ENCODE data around the gene TBX3.

TBX3 gene

DNA sequence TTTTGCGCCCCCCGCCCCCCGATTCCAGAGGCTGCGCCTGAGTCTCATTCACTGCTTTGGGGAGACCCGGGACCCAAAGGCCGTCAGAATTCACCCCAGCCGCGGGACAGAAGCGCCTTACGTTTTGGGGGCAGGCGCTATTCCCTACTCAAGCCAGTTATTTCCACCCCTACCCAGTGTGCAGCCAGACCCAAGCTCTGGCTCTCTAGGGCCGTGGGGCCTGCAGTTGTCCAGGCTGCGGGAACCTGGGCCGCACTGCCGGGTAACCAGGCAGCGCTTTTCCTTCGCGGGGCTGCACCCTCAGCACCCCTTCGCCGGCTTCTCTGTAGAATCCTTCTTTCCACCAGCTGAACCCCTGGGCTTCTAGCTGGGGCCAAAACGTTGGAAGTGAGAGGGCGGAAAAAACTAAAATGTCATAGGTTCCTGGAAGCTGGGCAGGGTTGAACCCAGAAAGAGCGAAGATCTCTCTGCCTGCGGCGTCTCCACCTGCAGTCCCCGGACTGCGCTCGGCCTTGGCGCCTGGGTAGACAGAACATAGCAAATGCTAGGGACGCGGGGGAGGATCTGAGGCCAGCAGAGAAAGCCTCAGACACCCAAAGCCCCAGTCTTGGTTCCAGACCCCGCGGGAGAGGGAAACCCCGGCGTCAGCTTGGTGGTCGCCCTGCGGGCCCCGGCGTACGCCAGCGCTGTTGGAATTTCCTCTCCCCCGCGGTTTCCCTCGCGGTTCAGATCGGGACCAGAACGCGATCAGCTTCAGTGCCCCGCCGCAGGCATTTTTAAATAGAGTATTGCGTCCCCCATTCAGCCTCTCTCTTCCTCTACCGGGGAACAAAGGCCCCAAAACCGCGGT lies 18.3 kb downstream of the TBX3 start:
- Histone ChIP-seq H3K4me1 (peaks cover 3% of the 10 kb centered on the region; the same call in 1 of the 2 replicates), H3K9me3 (no peaks in the 10 kb centered on the region), H3K4me3 (no peak overlapping the region), H3K27me3 (ENCODE audit: low read depth) (no peaks in the 10 kb centered on the region), H3K36me3 (replicated peaks) (0 out of 2 replicates have a peak, but pooled peaks cover 6% of the 10 kb centered on the region)
- no peak for DNase-seq (ENCODE audit: low spot score in 2 of 2)
- in situ Hi-C loops (cut with MboI; ENCODE audit: low sequenced_read_pairs), result loop anchor here (10.0 kb wide), 2 partner anchors 1089 to 1249 kb away; no protein-coding TSS in a partner anchor

DNA sequence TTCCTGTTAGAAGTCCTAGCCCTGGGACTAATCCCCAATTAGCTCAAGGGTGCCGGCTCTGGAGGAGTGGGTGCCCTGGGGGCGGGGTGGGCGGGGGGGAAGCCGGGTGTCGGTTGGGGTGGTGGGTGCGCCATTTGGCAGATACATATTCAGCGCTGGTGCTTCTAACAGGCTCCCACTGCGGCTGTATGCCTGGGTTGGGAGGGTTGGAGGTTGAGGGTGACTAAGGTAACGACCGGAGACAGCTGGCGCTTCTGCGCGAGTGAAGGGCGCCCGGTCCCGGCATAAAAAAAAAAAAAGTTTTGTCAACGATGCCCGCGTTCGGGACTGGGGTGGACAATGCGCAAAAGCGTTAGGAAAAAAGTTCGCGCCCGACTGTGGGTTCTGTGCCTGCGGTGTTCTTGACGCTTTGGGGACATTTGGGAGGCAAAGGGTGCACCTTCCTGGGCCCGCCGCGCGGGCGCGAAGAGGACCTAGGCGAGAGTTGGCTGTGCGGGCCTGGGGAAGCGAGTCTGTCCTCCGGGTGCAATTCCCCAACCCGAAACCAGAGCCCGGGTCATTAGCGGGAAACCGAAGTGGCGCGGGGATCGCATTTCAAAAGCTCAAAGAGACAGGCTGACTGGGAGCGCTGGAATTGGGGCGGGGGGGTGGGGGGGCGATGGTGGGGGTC lies 19.2 kb downstream of the TBX3 start:
- DNase-seq (ENCODE audit: low spot score in 2 of 2), result no peak
- in situ Hi-C loops (cut with MboI; ENCODE audit: low sequenced_read_pairs), result loop anchor here (10.0 kb wide), 2 partner anchors 1090 to 1250 kb away; no protein-coding TSS in a partner anchor
- H3K4me3 ChIP-seq, result no peak overlapping the region
- no peaks in the 10 kb centered on the region for H3K27me3 ChIP-seq (ENCODE audit: low read depth)
- H3K9me3 ChIP-seq, result no peaks in the 10 kb centered on the region
- H3K4me1 ChIP-seq, result no peaks in the 10 kb centered on the region; the same call in 1 of the 2 replicates
- no peaks in the 10 kb centered on the region for H3K36me3 ChIP-seq (replicated peaks)

GRCh38 chr12:114662512-114663177 lies 21.3 kb downstream of the TBX3 start:
- DNase-seq (ENCODE audit: low spot score in 2 of 2), result peak; percentile 66 to 86
- Histone ChIP-seq H3K9me3 (no peaks in the 10 kb centered on the region), H3K27me3 (ENCODE audit: low read depth) (no peaks in the 10 kb centered on the region), H3K36me3 (replicated peaks) (no peaks in the 10 kb centered on the region), H3K4me3 (no peak overlapping the region), H3K4me1 (peaks cover 6% of the 10 kb centered on the region)
- in situ Hi-C loops (cut with MboI; ENCODE audit: low sequenced_read_pairs), result loop anchor here (10.0 kb wide), 2 partner anchors 1092 to 1252 kb away; no protein-coding TSS in a partner anchor

GRCh38 chr12:114661245-114661644 lies 22.7 kb downstream of the TBX3 start:
- no peaks in the 10 kb centered on the region for H3K36me3 ChIP-seq (replicated peaks)
- no peaks in the 10 kb centered on the region for H3K9me3 ChIP-seq
- no peak overlapping the region for H3K4me3 ChIP-seq
- in situ Hi-C loops (cut with MboI; ENCODE audit: low sequenced_read_pairs), result loop anchor here (10.0 kb wide), 2 partner anchors 1094 to 1254 kb away; no protein-coding TSS in a partner anchor
- no peak for DNase-seq (ENCODE audit: low spot score in 2 of 2)
- no peaks in the 10 kb centered on the region for H3K27me3 ChIP-seq (ENCODE audit: low read depth)
- H3K4me1 ChIP-seq, result peaks cover 20% of the 10 kb centered on the region

- Histone ChIP-seq H3K9me3 (no peaks in the 10 kb centered on the region), H3K4me3 (no peak overlapping the region), H3K27me3 (ENCODE audit: low read depth) (no peaks in the 10 kb centered on the region), H3K36me3 (replicated peaks) (no peaks in the 10 kb centered on the region), H3K4me1 (peaks cover 26% of the 10 kb centered on the region)
- DNase-seq (ENCODE audit: low spot score in 2 of 2), result no peak
- in situ Hi-C loops (cut with MboI; ENCODE audit: low sequenced_read_pairs), result no loop called here
Measured at GRCh38 chr12:114659084-114659483, 24.9 kb downstream of the TBX3 start.

- DNase-seq (ENCODE audit: low spot score in 2 of 2), result peak in 1 of 2 experiments; percentile 73
- peaks cover 26% of the 10 kb centered on the region for H3K4me1 ChIP-seq
- H3K27me3 ChIP-seq (ENCODE audit: low read depth), result no peaks in the 10 kb centered on the region
- H3K36me3 ChIP-seq (replicated peaks), result no peaks in the 10 kb centered on the region
- in situ Hi-C loops (cut with MboI; ENCODE audit: low sequenced_read_pairs), result no loop called here
- no peak overlapping the region for H3K4me3 ChIP-seq
- no peaks in the 10 kb centered on the region for H3K9me3 ChIP-seq
Measured at GRCh38 chr12:114658002-114658441, 26.0 kb downstream of the TBX3 start.

- peaks cover 26% of the 10 kb centered on the region for H3K4me1 ChIP-seq
- in situ Hi-C loops (cut with MboI; ENCODE audit: low sequenced_read_pairs), result no loop called here
Measured at GRCh38 chr12:114657597-114657920, 26.4 kb downstream of the TBX3 start.

GRCh38 chr12:114656906-114657596 lies 26.9 kb downstream of the TBX3 start:
- Histone ChIP-seq H3K4me3 (no peak overlapping the region), H3K27me3 (ENCODE audit: low read depth) (no peaks in the 10 kb centered on the region), H3K36me3 (replicated peaks) (no peaks in the 10 kb centered on the region), H3K9me3 (no peaks in the 10 kb centered on the region), H3K4me1 (peaks cover 26% of the 10 kb centered on the region)
- DNase-seq (ENCODE audit: low spot score in 2 of 2), result no peak
- in situ Hi-C loops (cut with MboI; ENCODE audit: low sequenced_read_pairs), result no loop called here

More at GRCh38 chr12:114657597-114657920, 26.4 kb downstream of the TBX3 start:
- no peaks in the 10 kb centered on the region for H3K9me3 ChIP-seq
- no peaks in the 10 kb centered on the region for H3K36me3 ChIP-seq (replicated peaks)
- H3K27me3 ChIP-seq (ENCODE audit: low read depth), result no peaks in the 10 kb centered on the region
- no peak overlapping the region for H3K4me3 ChIP-seq
- DNase-seq (ENCODE audit: low spot score in 2 of 2), result no peak

GRCh38 chr12:114655934-114656749 lies 27.8 kb downstream of the TBX3 start:
- H3K4me1 ChIP-seq, result peaks cover 26% of the 10 kb centered on the region
- no peaks in the 10 kb centered on the region for H3K36me3 ChIP-seq (replicated peaks)
- H3K9me3 ChIP-seq, result no peaks in the 10 kb centered on the region
- H3K4me3 ChIP-seq, result no peak overlapping the region
- in situ Hi-C loops (cut with MboI; ENCODE audit: low sequenced_read_pairs), result no loop called here
- peak; percentile 55 to 61 for DNase-seq (ENCODE audit: low spot score in 2 of 2)
- H3K27me3 ChIP-seq (ENCODE audit: low read depth), result no peaks in the 10 kb centered on the region

GRCh38 chr12:114649585-114649984 lies 34.4 kb downstream of the TBX3 start:
- Histone ChIP-seq H3K36me3 (replicated peaks) (no peaks in the 10 kb centered on the region), H3K27me3 (ENCODE audit: low read depth) (no peaks in the 10 kb centered on the region), H3K9me3 (no peaks in the 10 kb centered on the region), H3K4me3 (no peak overlapping the region), H3K4me1 (no peaks in the 10 kb centered on the region)
- in situ Hi-C loops (cut with MboI; ENCODE audit: low sequenced_read_pairs), result no loop called here
- no peak for DNase-seq (ENCODE audit: low spot score in 2 of 2)

GRCh38 chr12:114648711-114649110 lies 35.3 kb downstream of the TBX3 start:
- Histone ChIP-seq H3K4me1 (no peaks in the 10 kb centered on the region), H3K27me3 (ENCODE audit: low read depth) (no peaks in the 10 kb centered on the region), H3K36me3 (replicated peaks) (no peaks in the 10 kb centered on the region), H3K9me3 (no peaks in the 10 kb centered on the region), H3K4me3 (no peak overlapping the region)
- in situ Hi-C loops (cut with MboI; ENCODE audit: low sequenced_read_pairs), result no loop called here
- no peak for DNase-seq (ENCODE audit: low spot score in 2 of 2)

DNA sequence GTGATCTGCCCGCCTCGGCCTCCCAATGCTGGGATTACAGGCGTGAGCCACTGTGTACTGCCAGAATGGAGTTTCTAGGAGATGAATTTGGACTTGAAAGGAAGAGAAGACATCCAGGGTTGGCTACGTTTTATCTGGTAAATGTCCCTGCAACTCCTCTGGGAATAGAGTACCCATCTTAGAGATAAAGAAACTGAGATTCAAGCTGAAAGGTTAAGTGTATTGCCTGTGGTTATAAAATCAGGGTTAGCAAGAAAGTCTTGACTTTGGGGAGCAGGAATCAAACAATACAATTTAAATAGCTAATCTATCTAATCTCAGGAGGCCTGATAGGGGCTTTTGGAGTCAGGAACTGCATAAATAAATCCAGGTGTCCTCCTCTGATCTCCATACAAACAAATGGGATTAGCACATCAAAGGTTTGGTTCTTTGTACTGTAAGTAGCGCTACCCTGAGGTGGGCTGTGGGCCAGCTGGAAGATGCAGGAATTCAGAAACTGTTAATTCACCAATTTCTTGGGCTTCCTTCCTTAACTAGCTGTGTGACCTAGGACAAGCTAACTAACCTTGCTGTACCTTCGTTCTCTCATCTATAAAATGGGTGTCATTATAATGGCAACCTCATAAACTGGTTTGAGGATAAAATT lies 45.1 kb downstream of the TBX3 start:
- in situ Hi-C loops (cut with MboI; ENCODE audit: low sequenced_read_pairs), result no loop called here
- no peak for DNase-seq (ENCODE audit: low spot score in 2 of 2)
- H3K36me3 ChIP-seq (replicated peaks), result no peaks in the 10 kb centered on the region
- no peaks in the 10 kb centered on the region for H3K4me1 ChIP-seq
- H3K4me3 ChIP-seq, result no peak overlapping the region
- H3K9me3 ChIP-seq, result no peaks in the 10 kb centered on the region
- H3K27me3 ChIP-seq (ENCODE audit: low read depth), result no peaks in the 10 kb centered on the region
